Hematopoietic multipotent progenitor cell treated with erythropoietin and hydrocortisone succinate and interleukin-3 and kit ligand, for 8 days (in vitro differentiated cells): ENCODE data around the gene CCDC97.
A peak's percentile ranks its signal among the peaks of the same experiment; 100 is the strongest.

ENCODE experiments used
- DNase-seq: peaks from one replicate; pipeline ENCODE4 v3.0.0-alpha.2; 2015

The CCDC97 gene

DNA sequence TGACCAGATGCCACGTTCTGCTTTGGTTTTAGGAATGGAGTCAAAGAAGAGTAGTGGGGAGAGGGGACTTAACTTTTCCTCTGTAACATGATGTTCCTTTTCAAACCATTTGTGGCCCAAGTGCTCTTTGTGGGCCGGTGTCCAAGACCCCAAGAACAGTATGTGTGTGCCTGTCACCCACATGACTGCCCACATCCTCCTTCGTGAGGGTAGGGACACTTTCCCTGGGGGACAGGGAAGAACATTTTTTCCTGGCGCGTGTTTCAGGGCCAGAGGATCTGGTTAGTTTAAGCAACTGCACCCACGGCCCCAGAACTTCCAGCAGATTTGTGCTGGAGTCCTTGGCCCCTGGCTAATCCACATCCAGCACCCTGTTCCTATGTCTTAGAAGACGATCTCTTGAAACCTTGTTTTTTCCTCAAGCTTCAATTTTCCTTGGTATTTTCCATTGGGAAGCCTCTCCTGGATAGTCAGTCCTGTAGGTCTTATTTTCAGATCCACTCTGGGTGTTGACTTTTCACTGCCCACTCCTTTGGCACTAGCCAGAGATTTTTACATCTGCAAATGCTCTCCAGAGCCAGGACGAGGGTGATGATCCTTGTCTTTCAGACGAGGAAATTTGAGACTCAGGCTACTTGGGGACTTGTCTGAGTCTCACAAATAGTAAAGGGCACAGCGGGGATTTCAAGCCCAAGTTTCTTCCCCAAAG lies 10.8 kb upstream of the CCDC97 start:
- DNase-seq, result no peak

DNA sequence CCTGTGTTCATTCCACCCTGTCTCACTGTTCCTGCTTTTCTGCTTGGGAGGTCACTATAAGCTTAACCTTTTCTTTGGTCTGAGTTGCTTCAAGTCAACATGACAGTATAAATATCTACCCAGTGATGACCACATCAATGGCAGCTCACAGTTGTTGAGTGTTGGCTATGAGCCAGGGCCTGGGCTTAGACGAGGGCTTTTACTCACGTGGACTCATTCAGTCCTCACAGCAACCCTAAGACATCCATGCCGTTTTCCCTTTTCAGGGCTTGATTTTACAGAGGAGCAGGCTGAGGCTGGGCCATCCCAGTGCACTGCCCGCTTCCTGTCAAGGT lies 10.2 kb upstream of the CCDC97 start:
- DNase-seq, result peak; percentile 34

DNA sequence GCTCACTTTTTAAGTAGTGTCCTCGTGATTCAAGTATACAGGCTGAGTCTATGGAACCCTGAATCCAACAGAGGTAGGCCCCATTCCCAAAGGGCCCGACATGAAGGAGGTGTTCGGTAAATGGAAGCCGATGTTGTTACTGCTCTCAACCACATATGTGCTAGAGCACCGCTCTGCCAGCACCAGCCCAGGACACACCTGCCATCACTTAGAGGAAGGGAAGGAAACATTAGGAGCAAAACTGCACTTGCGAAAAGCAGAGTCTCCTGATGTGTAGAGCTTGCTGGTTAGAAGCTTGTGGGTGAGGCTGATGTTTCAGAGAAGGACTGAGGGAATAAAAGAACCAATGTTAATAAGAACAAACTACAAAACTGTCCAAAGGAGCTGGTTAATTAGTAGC lies 9.4 kb upstream of the CCDC97 start:
- no peak for DNase-seq

- no peak for DNase-seq
Measured at GRCh38 chr19:41302624-41303351, 7.2 kb upstream of the CCDC97 start.

- no peak for DNase-seq
Measured at GRCh38 chr19:41303954-41304353, 6.0 kb upstream of the CCDC97 start.

- no peak for DNase-seq
Measured at GRCh38 chr19:41304706-41305483, 5.1 kb upstream of the CCDC97 start.

- DNase-seq, result no peak
Measured at GRCh38 chr19:41305927-41306793, 3.8 kb upstream of the CCDC97 start.

GRCh38 chr19:41307090-41307875 lies 2.7 kb upstream of the CCDC97 start:
- DNase-seq, result no peak

- no peak for DNase-seq
Measured at GRCh38 chr19:41307954-41308449, 2.0 kb upstream of the CCDC97 start.

- peak; percentile 90 for DNase-seq
Measured at GRCh38 chr19:41308450-41309179, 1.4 kb upstream of the CCDC97 start.

- DNase-seq, result peak; percentile 32
Measured at GRCh38 chr19:41309180-41310032, 566 bp upstream of the CCDC97 start.

- no peak for DNase-seq
Measured at GRCh38 chr19:41311072-41311471, 1.1 kb downstream of the CCDC97 start.

GRCh38 chr19:41311613-41312012 lies 1.6 kb downstream of the CCDC97 start:
- no peak for DNase-seq

GRCh38 chr19:41316306-41316920 lies 6.4 kb downstream of the CCDC97 start:
- DNase-seq, result no peak

DNA sequence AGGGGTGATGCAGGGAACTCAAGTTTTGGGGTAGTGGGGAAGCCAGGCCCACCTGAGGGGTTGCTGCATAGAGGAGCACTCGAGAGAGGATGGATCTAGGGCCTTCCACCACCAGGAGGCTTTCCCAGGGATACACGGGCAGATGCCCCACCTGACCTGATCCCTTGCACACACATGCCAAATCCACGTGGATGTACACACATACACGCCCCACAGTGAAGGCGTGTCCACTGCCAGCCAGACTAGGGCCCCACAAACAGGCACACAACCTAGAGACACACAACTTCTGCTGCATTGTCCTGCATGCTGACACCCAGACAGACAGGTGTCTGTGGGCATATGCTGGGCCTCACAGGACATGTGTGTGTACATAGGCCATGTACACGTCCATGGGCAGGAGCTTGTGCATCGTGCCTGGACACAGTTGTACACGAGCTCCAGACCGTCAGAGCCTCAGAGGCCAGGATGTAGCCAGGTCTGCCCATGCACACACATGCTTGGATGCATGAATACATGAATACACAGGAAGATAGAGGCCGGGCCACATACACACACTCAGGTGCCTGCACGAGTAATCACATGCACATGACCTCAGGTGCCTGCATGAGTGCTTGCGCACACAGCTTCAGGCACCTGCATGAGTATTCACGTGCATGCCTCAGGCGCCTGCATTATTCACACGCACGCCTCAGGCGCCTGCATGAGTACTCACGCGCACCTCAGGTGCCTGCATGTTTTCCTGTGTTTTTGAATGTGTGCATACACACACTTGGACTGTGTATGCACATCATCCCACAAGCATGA lies 8.9 kb downstream of the CCDC97 start:
- no peak for DNase-seq

DNA sequence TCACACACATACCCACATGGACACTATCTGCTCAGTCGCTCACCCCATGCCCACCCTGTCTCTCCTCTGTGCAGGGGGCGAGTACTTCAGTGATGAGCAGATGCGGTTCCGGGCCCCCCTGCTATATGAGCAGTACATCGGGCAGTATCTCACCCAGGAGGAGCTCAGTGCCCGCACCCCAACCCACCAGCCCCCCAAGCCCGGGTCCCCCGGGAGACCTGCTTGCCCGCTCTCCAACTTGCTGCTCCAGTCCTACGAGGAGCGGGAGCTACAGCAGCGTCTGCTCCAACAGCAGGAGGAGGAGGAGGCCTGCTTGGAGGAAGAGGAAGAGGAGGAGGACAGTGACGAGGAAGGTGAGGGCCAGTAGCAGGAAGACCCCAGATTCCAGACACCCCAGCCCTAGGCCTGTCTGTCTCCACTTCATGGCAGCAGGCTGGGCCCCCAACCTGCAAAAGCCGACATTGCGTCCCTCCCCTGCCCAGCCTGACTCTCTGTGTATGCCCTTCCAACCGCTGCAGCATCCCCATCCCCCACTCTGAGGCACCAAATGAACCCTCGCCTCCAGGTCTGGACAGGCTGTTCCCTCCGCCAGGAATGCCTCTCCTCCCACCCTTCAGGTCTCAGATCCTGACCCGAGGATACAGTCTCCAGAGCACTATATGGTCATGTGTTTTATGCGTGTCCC lies 9.7 kb downstream of the CCDC97 start:
- no peak for DNase-seq

- no peak for DNase-seq
Measured at GRCh38 chr19:41320185-41320518, 10.2 kb downstream of the CCDC97 start.

DNA sequence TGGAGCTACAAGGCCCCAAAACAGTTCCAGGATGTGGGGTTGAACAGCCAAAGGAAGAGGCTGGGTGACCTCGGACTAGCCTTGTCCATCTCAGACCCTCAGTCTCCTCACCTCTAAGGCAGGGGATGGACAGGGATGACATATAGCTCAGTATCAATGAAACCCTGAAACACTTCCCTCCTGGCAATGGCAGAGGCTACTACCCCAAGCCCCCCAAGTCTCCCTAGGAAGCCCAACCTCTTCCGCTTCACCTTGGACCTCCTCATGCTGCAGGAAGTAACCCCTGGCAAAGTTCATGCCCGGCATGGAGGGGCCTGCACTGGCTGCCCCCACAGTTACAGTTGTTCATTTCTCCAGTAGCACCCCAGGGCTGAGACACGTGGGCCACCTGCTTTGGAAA lies 10.6 kb downstream of the CCDC97 start:
- DNase-seq, result no peak
